PC-9 (cell line): ENCODE data around the gene WFDC12.

Experiments used
- CTCF ChIP-seq: fragments of 200-600 bp; sonication (generic); conservative IDR thresholded peaks from 2 replicates; pipeline ENCODE4 v1.6.1; 2017; ENCODE audit warnings: mixed run types, antibody characterized with exemption, mild to moderate bottlenecking, moderate library complexity
- EZH2 ChIP-seq: fragments of 200-600 bp; sonication (generic); IDR thresholded peaks from 2 replicates; pipeline ENCODE4 v1.8.0; 2017; ENCODE audit warnings: antibody characterized with exemption, low read depth

DNA sequence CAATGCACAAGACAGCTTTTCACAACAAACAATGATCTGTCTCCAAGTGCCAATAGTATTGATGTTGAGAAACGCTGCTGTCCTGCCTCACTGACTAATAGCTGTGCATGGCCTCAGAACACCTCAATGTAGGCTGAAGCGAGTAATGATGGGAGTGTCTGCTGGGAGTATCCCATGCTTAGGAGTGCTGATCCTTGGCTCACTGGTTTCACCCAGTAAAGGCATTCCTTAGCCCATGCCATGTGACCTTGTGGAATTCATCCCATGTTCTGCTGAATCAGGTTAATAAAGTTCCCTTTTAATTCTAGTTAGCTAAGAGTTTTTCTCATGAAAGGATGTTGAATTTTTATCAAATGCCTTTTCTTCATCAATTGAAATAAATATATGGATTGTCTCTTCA, 3.8 kb upstream of the WFDC12 start:
- TF ChIP-seq CTCF (no peak), EZH2 (no peak)
